Neural progenitor cell (in vitro differentiated cells): ENCODE measurements around the gene ADPGK. TPM values are rescaled to one million over a fixed set of nuclear protein-coding genes. Genes with fewer than 3 reads are reported as not detected.

ENCODE experiments used
- DNase-seq: peaks from one replicate; pipeline ENCODE4 v3.0.0-alpha.2; 2016; ENCODE audit warnings: low spot score
- H2AFZ ChIP-seq: fragments of 200-600 bp; sonication (generic); replicated peaks from 2 replicates; pipeline ENCODE4 v1.6.1; 2016; ENCODE audit warnings: antibody characterized with exemption
- H3F3A ChIP-seq: fragments of 200-600 bp; sonication (generic); 2 replicates; pipeline ENCODE4 v1.6.1; 2016; ENCODE audit warnings: antibody characterized with exemption, low read depth
- H3K27ac ChIP-seq: fragments of 200-600 bp; sonication (generic); 2 replicates; pipeline ENCODE4 v1.5.1; 2016; ENCODE audit warnings: mild to moderate bottlenecking
- H3K27me3 ChIP-seq: fragments of 200-600 bp; sonication (generic); 2 replicates; pipeline ENCODE4 v1.6.1; 2016; ENCODE audit warnings: mild to moderate bottlenecking, moderate library complexity
- H3K36me3 ChIP-seq: fragments of 200-600 bp; sonication (generic); 2 replicates; pipeline ENCODE4 v1.5.1; 2016
- H3K4me1 ChIP-seq: fragments of 200-600 bp; sonication (generic); 2 replicates; pipeline ENCODE4 v1.6.1; 2016; ENCODE audit warnings: mixed run types
- H3K4me2 ChIP-seq: fragments of 200-600 bp; sonication (generic); 2 replicates; pipeline ENCODE4 v1.6.1; 2016
- H3K4me3 ChIP-seq: fragments of 200-600 bp; sonication (generic); 2 replicates; pipeline ENCODE4 v1.5.1; 2016
- H3K79me2 ChIP-seq: fragments of 200-600 bp; sonication (generic); 2 replicates; pipeline ENCODE4 v1.6.1; 2016; ENCODE audit warnings: low read depth
- H3K9ac ChIP-seq: fragments of 200-600 bp; sonication (generic); 2 replicates; pipeline ENCODE4 v1.6.1; 2016
- H3K9me3 ChIP-seq: fragments of 200-600 bp; sonication (generic); 2 replicates; pipeline ENCODE4 v1.5.1; 2016; ENCODE audit warnings: low read depth
- H4K20me1 ChIP-seq: fragments of 200-600 bp; sonication (generic); 2 replicates; pipeline ENCODE4 v1.6.1; 2016; ENCODE audit warnings: low read depth
- H3K27ac Mint-ChIP-seq: 3 replicates; pipeline ENCODE4 v1.8.0; 2021; ENCODE audit warnings: mixed read lengths
- H3K27me3 Mint-ChIP-seq: 2 replicates; pipeline ENCODE4 v1.8.0; 2022; ENCODE audit warnings: low read depth, mild to moderate bottlenecking, inconsistent platforms, moderate library complexity, mixed read lengths; ENCODE audit not compliant: insufficient read depth
- H3K36me3 Mint-ChIP-seq: 3 replicates; pipeline ENCODE4 v1.8.0; 2021; ENCODE audit warnings: mixed read lengths
- H3K4me1 Mint-ChIP-seq: 3 replicates; pipeline ENCODE4 v1.8.0; 2021; ENCODE audit warnings: mixed read lengths
- H3K4me3 Mint-ChIP-seq: 3 replicates; pipeline ENCODE4 v1.8.0; 2021; ENCODE audit warnings: mild to moderate bottlenecking, moderate library complexity, mixed read lengths
- H3K9me3 Mint-ChIP-seq: 3 replicates; pipeline ENCODE4 v1.8.0; 2020; ENCODE audit warnings: mixed read lengths
- EZH2 ChIP-seq: fragments of 200-600 bp; sonication (generic); IDR thresholded peaks from 2 replicates; pipeline ENCODE4 v1.6.1; 2017; ENCODE audit warnings: antibody characterized with exemption, mild to moderate bottlenecking, moderate library complexity
- EZH2phosphoT487 ChIP-seq: fragments of 200-600 bp; sonication (generic); IDR thresholded peaks from 2 replicates; pipeline ENCODE4 v1.6.1; 2017; ENCODE audit warnings: antibody characterized with exemption
- total RNA-seq: library from RNA; depleted of rRNA; stranded (reverse); fragments of >200 nt; gene quantifications from 2 replicates; pipeline ENCODE4 v1.2.3, GENCODE V29; 2015; ENCODE audit warnings: low replicate concordance
- TF ChIP-seq, protein P1 (sequence below): fragments of 200-600 bp; sonication (generic); IDR thresholded peaks from 2 replicates; pipeline ENCODE4 v1.5.1; 2017; ENCODE audit warnings: antibody characterized with exemption, mild to moderate bottlenecking

ADPGK gene
- total RNA-seq, 1 donor from 2014 or later, result 43.8 TPM

DNA sequence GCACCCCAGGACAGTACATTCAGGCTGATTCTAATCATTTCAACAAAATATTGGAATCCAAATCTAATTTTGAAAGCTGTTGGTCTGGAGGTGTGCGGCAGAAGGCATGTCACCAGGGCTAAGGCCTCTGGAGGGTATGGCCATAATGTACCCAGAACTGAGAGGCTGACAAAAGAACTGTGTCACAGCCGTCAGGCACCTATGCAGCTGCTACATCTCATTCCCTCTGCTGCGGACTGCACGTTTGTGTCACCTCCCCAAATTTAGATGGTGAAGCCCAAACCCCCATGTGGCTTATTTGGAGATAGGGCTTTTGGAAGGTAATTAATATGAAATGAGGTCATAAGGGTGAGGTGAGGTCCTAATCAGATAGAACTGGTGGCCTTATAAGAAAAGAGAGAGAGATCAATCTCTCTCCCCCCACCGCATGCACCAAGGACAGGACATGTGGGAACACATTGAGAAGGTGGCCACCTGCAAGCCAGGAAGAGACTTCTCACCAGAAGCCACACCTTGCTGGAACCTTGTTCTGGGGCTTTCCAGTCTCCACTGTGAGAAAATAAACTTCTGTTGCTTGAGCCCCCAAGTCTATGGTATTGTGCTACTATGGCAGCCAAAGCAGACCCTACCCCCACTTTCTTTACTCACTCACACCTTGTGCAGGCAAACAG, 22.8 kb downstream of the ADPGK start:
- no peak overlapping the region for H3K4me2 ChIP-seq
- H3K79me2 ChIP-seq, result no peaks in the 10 kb centered on the region
- H3K9me3 Mint-ChIP-seq, result no peaks in the 10 kb centered on the region
- no peaks in the 10 kb centered on the region for H4K20me1 ChIP-seq
- H3K27ac ChIP-seq, result no peak overlapping the region
- H3K4me1 Mint-ChIP-seq, result no peaks in the 10 kb centered on the region
- H3K9me3 ChIP-seq, result no peaks in the 10 kb centered on the region
- no peaks in the 10 kb centered on the region for H3K27me3 Mint-ChIP-seq
- no peaks in the 10 kb centered on the region for H3K4me1 ChIP-seq
- no peak overlapping the region for H2AFZ ChIP-seq
- H3K36me3 ChIP-seq, result no peaks in the 10 kb centered on the region
- no peak overlapping the region for H3K4me3 ChIP-seq
- no peak for DNase-seq
- no peak overlapping the region for H3K4me3 Mint-ChIP-seq
- H3K27ac Mint-ChIP-seq, result no peak overlapping the region
- no peaks in the 10 kb centered on the region for H3F3A ChIP-seq
- H3K36me3 Mint-ChIP-seq, result peaks cover 34% of the 10 kb centered on the region
- no peak overlapping the region for H3K9ac ChIP-seq
- no peaks in the 10 kb centered on the region for H3K27me3 ChIP-seq
- TF ChIP-seq EZH2 (no peak), EZH2phosphoT487 (no peak)
- TF ChIP-seq, protein P1, sequence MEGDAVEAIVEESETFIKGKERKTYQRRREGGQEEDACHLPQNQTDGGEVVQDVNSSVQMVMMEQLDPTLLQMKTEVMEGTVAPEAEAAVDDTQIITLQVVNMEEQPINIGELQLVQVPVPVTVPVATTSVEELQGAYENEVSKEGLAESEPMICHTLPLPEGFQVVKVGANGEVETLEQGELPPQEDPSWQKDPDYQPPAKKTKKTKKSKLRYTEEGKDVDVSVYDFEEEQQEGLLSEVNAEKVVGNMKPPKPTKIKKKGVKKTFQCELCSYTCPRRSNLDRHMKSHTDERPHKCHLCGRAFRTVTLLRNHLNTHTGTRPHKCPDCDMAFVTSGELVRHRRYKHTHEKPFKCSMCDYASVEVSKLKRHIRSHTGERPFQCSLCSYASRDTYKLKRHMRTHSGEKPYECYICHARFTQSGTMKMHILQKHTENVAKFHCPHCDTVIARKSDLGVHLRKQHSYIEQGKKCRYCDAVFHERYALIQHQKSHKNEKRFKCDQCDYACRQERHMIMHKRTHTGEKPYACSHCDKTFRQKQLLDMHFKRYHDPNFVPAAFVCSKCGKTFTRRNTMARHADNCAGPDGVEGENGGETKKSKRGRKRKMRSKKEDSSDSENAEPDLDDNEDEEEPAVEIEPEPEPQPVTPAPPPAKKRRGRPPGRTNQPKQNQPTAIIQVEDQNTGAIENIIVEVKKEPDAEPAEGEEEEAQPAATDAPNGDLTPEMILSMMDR, result no peak

DNA sequence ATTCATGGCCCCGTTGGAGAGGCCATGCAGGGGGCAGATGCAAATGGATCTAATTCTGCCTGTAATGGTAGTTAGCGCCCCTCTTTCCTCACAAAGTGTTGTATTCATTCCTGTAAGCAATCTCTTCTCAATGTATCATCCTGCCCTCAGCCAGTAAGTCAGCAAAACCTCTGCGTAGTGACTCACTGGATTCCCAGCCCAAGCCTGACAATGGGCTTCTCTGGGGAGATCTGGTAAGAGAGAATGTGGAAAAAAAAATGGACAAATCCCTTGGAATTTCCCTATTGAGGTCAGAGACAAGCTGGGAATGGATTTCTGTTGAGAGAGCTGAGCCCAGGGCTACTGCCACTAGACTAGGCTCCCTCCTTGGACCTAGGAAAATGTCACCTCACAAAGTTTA, 25.4 kb downstream of the ADPGK start:
- Mint-ChIP-seq H3K27ac (no peak overlapping the region), H3K4me1 (no peaks in the 10 kb centered on the region), H3K27me3 (no peaks in the 10 kb centered on the region), H3K4me3 (no peak overlapping the region), H3K9me3 (no peaks in the 10 kb centered on the region), H3K36me3 (peaks cover 33% of the 10 kb centered on the region)
- Histone ChIP-seq H2AFZ (no peak overlapping the region), H3F3A (no peaks in the 10 kb centered on the region), H3K4me3 (no peak overlapping the region), H3K9me3 (no peaks in the 10 kb centered on the region), H3K36me3 (no peaks in the 10 kb centered on the region), H3K27ac (no peak overlapping the region), H4K20me1 (no peaks in the 10 kb centered on the region), H3K4me1 (no peaks in the 10 kb centered on the region), H3K9ac (no peak overlapping the region), H3K79me2 (no peaks in the 10 kb centered on the region), H3K4me2 (no peak overlapping the region), H3K27me3 (no peaks in the 10 kb centered on the region)
- TF ChIP-seq, protein P1, result no peak
- TF ChIP-seq EZH2, result no peak
- TF ChIP-seq EZH2phosphoT487, result no peak
- DNase-seq, result no peak

DNA sequence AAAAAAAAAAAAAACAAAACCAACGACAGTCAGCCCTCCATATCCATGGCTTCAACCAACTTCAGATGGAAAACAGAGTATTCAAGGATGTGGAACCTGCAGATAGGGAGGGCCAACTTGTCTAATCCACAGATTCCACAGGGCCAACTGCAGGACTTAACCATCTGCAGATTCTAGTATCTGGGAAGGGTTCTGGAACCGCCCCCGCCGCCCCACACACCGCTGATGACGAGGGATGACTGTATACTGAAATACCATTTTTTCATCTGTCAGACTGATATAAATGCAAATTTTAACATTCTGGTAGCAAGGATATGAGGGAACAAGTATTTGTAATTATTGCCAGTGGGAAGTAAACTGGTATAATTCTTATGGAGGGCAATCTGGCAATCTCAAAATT, 29.5 kb downstream of the ADPGK start:
- Histone ChIP-seq H3K4me3 (no peak overlapping the region), H3K36me3 (no peaks in the 10 kb centered on the region), H3K79me2 (no peaks in the 10 kb centered on the region), H3K9me3 (no peaks in the 10 kb centered on the region), H3K4me2 (no peak overlapping the region), H2AFZ (no peak overlapping the region), H3F3A (no peaks in the 10 kb centered on the region), H3K9ac (no peak overlapping the region), H4K20me1 (no peaks in the 10 kb centered on the region), H3K4me1 (no peaks in the 10 kb centered on the region), H3K27me3 (no peaks in the 10 kb centered on the region), H3K27ac (no peak overlapping the region)
- DNase-seq, result no peak
- TF ChIP-seq, protein P1, result no peak
- TF ChIP-seq EZH2 (no peak), EZH2phosphoT487 (no peak)
- Mint-ChIP-seq H3K4me1 (no peaks in the 10 kb centered on the region), H3K27ac (no peak overlapping the region), H3K4me3 (no peak overlapping the region), H3K27me3 (no peaks in the 10 kb centered on the region), H3K36me3 (peaks cover 21% of the 10 kb centered on the region), H3K9me3 (no peaks in the 10 kb centered on the region)
